ENCODE results near the gene GGT7. TPM values are rescaled to one million over a fixed set of nuclear protein-coding genes. Genes with fewer than 3 reads are reported as not detected.

The GGT7 gene
- total RNA-seq, 1 experiment from 2014 or later: 11.5 TPM

DNA sequence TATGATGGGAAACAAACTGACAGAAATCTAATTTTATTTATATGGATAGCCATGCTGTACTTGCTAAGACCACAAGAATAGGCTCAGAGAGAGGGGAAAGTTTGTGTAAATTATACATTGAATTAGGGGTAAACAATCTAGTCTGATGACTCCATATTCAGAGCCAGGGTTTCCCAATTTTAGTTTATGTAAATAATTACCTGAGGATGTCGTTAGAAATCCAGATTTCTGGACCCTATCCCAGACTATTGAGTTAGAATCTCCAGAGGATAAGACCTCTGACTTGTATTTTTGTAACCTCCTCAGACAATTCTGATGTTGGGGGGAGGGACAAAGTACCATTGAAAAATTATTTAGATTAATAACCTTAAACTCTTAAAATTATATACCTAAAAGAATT, 22.1 kb upstream of the GGT7 start:
- CTCF ChIA-PET: no interaction called here
- H3K36me3 ChIP-seq (ENCODE audit: control insufficient read depth, insufficient read depth, low read length): no peaks in the 10 kb centered on the region

GRCh38 chr20:34892671-34893070, 20.0 kb upstream of the GGT7 start:
- Histone ChIP-seq H3K27me3 (ENCODE audit: control insufficient read depth, insufficient read depth, low read length) (no peaks in the 10 kb centered on the region), H3K36me3 (ENCODE audit: control insufficient read depth, insufficient read depth, low read length) (no peaks in the 10 kb centered on the region), H3K9me3 (ENCODE audit: control insufficient read depth, insufficient read depth, low read depth, low read length) (no peaks in the 10 kb centered on the region), H3K4me3 (ENCODE audit: low read depth in 2 of 2, low read length in 2 of 2) (no peak overlapping the region), H3K27ac (ENCODE audit: low read length) (no peak overlapping the region), H3K4me1 (ENCODE audit: control insufficient read depth, insufficient read depth, low read length) (no peaks in the 10 kb centered on the region)
- ChIA-PET CTCF (interaction anchor here (0.6 to 0.9 kb wide), 2 partner anchors 73 to 109 kb away, joined by 3 to 4 read pairs; no protein-coding TSS in a partner anchor), POLR2A (no interaction called here)
- no peak for TF ChIP-seq POLR2AphosphoS5 (IDR thresholded peaks at IDR 0.05; ENCODE audit: low read depth, low read length)
- TF ChIP-seq, protein P1, sequence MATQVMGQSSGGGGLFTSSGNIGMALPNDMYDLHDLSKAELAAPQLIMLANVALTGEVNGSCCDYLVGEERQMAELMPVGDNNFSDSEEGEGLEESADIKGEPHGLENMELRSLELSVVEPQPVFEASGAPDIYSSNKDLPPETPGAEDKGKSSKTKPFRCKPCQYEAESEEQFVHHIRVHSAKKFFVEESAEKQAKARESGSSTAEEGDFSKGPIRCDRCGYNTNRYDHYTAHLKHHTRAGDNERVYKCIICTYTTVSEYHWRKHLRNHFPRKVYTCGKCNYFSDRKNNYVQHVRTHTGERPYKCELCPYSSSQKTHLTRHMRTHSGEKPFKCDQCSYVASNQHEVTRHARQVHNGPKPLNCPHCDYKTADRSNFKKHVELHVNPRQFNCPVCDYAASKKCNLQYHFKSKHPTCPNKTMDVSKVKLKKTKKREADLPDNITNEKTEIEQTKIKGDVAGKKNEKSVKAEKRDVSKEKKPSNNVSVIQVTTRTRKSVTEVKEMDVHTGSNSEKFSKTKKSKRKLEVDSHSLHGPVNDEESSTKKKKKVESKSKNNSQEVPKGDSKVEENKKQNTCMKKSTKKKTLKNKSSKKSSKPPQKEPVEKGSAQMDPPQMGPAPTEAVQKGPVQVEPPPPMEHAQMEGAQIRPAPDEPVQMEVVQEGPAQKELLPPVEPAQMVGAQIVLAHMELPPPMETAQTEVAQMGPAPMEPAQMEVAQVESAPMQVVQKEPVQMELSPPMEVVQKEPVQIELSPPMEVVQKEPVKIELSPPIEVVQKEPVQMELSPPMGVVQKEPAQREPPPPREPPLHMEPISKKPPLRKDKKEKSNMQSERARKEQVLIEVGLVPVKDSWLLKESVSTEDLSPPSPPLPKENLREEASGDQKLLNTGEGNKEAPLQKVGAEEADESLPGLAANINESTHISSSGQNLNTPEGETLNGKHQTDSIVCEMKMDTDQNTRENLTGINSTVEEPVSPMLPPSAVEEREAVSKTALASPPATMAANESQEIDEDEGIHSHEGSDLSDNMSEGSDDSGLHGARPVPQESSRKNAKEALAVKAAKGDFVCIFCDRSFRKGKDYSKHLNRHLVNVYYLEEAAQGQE (IDR thresholded peaks at IDR 0.05; ENCODE audit: insufficient read depth in 1 of 2, low read depth in 2 of 2, low read length in 1 of 2): no peak
- TF ChIP-seq SIN3A (IDR thresholded peaks at IDR 0.05; ENCODE audit: borderline replicate concordance, insufficient read depth, low read depth, low read length): no peak
- TF ChIP-seq TCF7L2 (IDR thresholded peaks at IDR 0.05; ENCODE audit: low read depth, low read length): no peak
- TF ChIP-seq CTCF (IDR thresholded peaks at IDR 0.05): no peak
- in situ Hi-C loops (cut with HindIII; ENCODE audit: low pct_unique_long_range_greater_than_20kb, low sequenced_read_pairs) (no loop called here), intact Hi-C loops (cut with micrococcal nuclease; ENCODE audit: unreplicated experiment) (no loop called here)
- no TSS peak for BruUV-seq (replicated peaks)
- no peak for DNase-seq (ENCODE audit: low read depth, low spot score)
- ATAC-seq: no peak

More for the DNA sequence above, 22.1 kb upstream of the GGT7 start:
- no peak overlapping the region for H3K4me3 ChIP-seq (ENCODE audit: low read depth in 2 of 2, low read length in 2 of 2)
- ATAC-seq: no peak
- in situ Hi-C loops (cut with HindIII; ENCODE audit: low pct_unique_long_range_greater_than_20kb, low sequenced_read_pairs) (no loop called here), intact Hi-C loops (cut with micrococcal nuclease; ENCODE audit: unreplicated experiment) (no loop called here)
- H3K27me3 ChIP-seq (ENCODE audit: control insufficient read depth, insufficient read depth, low read length): no peaks in the 10 kb centered on the region
- no peaks in the 10 kb centered on the region for H3K9me3 ChIP-seq (ENCODE audit: control insufficient read depth, insufficient read depth, low read depth, low read length)
- TF ChIP-seq CTCF (IDR thresholded peaks at IDR 0.05) (no peak), TCF7L2 (IDR thresholded peaks at IDR 0.05; ENCODE audit: low read depth, low read length) (no peak), POLR2AphosphoS5 (IDR thresholded peaks at IDR 0.05; ENCODE audit: low read depth, low read length) (no peak), SIN3A (IDR thresholded peaks at IDR 0.05; ENCODE audit: borderline replicate concordance, insufficient read depth, low read depth, low read length) (no peak)
- TF ChIP-seq, protein P1 (IDR thresholded peaks at IDR 0.05; ENCODE audit: insufficient read depth in 1 of 2, low read depth in 2 of 2, low read length in 1 of 2): no peak
- no peak overlapping the region for H3K27ac ChIP-seq (ENCODE audit: low read length)
- no peaks in the 10 kb centered on the region for H3K4me1 ChIP-seq (ENCODE audit: control insufficient read depth, insufficient read depth, low read length)
- no peak for DNase-seq (ENCODE audit: low read depth, low spot score)
- BruUV-seq (replicated peaks): no TSS peak
- POLR2A ChIA-PET: no interaction called here
